ENCODE results near the gene OGFRL1.

DNA sequence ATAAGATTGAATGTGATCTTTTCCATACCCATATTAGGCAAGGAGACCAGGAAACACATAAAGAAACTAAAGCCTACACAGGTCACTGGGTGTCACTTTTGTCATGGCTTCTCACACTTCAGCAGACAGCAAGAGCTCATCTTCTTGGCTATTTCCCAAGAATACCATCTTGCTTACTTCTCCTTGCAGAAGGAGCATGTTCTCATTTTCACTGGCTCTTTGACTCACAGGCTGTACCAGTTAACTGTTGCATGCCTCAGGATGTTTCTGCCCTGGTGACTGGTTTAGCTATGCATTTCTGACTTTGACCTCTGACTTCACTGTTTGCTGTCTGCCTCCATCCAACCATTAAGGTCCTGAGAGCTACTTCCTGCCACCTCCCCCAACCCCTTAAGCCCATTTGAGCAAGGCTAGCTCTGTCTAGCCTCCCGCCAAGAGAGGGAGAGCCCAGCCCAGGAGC, 40.3 kb upstream of the OGFRL1 start:
- TF ChIP-seq, protein P1, sequence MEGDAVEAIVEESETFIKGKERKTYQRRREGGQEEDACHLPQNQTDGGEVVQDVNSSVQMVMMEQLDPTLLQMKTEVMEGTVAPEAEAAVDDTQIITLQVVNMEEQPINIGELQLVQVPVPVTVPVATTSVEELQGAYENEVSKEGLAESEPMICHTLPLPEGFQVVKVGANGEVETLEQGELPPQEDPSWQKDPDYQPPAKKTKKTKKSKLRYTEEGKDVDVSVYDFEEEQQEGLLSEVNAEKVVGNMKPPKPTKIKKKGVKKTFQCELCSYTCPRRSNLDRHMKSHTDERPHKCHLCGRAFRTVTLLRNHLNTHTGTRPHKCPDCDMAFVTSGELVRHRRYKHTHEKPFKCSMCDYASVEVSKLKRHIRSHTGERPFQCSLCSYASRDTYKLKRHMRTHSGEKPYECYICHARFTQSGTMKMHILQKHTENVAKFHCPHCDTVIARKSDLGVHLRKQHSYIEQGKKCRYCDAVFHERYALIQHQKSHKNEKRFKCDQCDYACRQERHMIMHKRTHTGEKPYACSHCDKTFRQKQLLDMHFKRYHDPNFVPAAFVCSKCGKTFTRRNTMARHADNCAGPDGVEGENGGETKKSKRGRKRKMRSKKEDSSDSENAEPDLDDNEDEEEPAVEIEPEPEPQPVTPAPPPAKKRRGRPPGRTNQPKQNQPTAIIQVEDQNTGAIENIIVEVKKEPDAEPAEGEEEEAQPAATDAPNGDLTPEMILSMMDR (IDR thresholded peaks at IDR 0.05; ENCODE audit: insufficient read depth, low read length): no peak
- TF ChIP-seq, protein P2, sequence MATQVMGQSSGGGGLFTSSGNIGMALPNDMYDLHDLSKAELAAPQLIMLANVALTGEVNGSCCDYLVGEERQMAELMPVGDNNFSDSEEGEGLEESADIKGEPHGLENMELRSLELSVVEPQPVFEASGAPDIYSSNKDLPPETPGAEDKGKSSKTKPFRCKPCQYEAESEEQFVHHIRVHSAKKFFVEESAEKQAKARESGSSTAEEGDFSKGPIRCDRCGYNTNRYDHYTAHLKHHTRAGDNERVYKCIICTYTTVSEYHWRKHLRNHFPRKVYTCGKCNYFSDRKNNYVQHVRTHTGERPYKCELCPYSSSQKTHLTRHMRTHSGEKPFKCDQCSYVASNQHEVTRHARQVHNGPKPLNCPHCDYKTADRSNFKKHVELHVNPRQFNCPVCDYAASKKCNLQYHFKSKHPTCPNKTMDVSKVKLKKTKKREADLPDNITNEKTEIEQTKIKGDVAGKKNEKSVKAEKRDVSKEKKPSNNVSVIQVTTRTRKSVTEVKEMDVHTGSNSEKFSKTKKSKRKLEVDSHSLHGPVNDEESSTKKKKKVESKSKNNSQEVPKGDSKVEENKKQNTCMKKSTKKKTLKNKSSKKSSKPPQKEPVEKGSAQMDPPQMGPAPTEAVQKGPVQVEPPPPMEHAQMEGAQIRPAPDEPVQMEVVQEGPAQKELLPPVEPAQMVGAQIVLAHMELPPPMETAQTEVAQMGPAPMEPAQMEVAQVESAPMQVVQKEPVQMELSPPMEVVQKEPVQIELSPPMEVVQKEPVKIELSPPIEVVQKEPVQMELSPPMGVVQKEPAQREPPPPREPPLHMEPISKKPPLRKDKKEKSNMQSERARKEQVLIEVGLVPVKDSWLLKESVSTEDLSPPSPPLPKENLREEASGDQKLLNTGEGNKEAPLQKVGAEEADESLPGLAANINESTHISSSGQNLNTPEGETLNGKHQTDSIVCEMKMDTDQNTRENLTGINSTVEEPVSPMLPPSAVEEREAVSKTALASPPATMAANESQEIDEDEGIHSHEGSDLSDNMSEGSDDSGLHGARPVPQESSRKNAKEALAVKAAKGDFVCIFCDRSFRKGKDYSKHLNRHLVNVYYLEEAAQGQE (IDR thresholded peaks at IDR 0.05; ENCODE audit: insufficient replicate concordance, low read depth): no peak
- no peak for TF ChIP-seq POLR2AphosphoS5 (IDR thresholded peaks at IDR 0.05; ENCODE audit: low read depth)
